Putamen (tissue), 1 donor: ENCODE results near the gene SEPTIN5.
"Not testable (repeated sequence)": the region's sequence is repeated elsewhere in the genome, so short reads cannot be mapped to it uniquely, and the experiment has no call there.

ENCODE experiments used
- DNase-seq: peaks from one replicate; pipeline ENCODE4 v3.0.0-alpha.2; 2016; ENCODE audit warnings: low spot score

Gene SEPTIN5

DNA sequence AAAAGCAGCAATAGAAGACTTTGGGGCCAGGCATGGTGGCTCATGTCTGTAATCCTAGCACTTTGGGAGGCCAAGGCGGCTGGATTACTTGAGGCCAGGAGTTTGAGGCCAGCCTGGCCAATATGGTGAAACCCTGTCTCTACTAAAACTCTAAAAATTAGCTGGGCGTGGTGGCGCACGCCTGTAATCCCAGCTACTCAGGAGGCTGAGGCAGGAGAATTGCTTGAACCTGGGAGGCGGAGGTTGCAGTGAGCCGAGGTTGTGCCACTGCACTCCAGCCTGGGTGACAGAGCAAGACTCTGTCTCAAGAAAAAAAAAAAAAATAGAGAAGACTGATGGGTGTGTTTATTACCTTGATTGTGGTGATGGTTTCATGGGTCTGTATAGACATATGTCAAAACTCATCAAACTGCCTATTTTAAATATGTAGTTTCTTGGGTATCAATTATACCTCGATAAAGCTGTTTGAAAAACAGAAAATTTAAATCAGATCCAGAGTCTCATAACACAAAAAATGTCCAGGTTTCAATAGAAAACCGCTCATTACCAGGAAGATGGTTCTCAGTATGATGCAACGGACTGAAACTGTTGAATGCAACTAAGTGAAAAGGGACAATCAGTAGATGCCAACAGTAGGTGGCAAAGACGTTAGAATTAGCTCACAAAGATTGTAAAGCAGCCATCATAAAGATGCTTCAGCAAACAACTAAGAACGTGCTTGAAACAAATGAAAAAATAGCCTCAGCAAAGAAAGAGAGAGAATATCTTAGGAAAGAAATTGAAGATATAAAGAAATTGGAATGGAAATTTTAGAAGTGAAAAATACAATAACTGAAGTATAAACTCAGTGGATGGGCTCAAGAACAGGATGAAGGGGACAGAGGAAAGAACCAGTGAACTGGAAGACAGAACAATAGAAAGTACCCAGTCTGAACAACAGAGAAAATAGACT, 33.1 kb upstream of the SEPTIN5 start:
- DNase-seq: no peak

DNA sequence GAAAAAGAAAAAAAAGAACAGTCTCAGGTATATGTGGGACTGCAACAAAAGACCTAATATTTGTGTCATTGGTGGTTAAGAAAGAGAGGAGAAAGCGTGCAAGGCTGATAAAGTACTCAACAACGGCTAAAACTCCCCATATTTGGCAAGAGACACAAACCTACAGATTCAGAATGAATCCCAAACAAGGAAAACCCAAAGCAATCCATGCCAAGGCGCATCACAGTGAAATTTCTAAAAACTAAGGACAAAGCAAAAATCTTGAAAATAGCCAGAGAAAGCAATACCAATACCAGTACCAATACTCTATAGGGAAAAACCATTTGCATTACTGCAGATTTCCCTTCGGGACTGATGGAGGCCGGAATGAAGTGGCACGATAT, 32.4 kb upstream of the SEPTIN5 start:
- DNase-seq: no peak

DNA sequence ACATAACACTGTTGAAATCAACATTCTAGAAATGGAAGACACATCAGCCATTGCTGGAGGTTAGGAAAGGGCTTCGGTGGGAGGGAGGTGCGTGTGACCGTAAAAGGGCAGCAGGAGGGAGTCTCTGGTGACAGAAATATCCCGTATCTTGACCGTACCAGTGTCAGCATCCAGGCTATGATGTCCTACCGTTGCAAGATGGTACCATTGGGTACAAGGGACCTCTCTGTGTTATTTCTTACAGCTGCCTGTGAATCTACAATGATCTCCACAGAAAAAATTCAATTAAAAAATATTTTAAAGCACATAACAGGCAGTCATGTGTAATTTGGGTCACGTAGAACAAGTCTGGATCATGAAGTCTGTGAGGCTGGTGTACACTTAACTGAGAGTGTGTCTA, 27.4 kb upstream of the SEPTIN5 start:
- DNase-seq: no peak

DNA sequence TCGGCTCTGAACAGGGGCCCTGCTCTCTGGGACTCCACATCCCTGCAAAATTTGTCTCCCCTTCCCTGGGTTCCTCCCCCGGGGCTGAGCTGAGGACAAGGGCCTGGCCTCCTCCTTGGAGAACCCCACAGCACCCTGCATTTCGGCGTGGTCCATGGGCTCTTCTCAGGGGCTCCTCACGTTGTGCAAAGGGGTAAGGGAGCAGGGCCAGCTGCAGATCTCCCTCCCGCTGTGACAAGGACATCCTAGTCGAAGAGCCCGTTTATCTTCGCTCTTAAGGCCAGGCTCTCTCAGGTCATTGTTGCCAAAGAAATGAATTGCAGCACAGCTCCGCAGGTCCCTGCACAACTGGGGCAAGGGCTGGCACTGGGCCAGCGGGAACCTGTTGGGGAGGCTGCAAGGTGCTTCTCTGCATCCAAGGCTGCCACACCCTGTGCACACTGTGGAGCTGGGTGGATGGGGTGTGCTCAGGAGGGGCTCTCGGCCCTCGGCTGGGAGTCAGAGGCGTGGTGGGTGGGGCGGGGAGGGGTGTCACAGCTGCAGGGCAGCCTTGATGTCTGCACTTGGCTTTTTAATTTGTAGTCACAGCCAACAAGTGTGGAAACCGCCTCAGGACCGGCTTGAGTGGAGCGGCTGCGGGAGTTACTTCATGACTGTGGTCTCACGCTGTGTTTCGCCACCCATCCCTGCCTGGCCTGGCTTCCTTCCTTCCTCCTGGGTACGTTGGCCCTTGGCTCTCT, 26.6 kb upstream of the SEPTIN5 start:
- DNase-seq: no peak

DNA sequence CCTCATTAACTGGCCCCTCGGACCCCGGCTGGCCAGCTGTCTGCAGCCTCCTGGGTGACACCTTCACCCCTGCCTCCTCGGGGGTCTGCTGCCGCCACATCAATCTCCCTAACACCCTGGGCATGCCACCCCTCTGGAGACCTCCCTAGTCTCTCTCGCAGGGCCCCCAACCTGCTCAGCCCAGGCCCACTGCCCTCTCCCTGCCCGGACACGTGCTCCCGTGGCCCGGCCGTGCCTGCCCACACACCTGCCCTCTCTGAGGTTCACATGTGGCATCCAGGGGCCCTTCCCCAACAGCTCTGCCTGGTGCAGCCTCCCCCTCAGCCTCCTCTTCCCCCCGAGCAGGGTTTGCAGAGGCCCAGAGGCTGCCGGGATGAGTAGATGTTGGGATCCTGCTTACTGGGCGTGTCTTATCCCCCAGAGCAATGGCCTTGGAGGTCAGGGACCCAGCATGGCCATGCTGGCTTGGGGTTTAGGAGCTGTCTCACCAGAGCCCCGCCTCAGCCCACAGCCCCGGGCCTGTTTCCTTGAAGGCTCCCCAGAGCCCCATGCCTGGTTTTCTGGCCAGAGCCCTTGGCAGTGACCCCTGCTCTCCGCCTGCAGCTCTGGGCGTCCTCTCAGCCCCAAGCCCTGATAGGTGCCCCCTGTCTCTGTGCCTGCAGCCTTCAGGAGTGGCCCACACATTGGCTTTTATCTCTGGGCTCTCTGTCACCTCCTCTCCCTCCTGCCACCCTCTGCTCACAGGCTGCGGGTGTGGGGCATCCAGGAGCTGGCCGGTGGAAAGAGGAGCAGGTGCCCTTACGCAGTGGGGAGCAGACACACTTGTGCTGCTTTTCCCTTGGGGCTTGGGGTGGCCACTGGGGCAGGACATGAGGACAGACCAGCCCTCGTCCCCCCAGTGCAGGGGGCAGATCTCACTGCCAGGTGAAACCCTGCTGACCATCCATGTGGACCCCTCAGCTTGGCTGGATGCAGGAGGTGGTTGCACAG, 25.7 kb upstream of the SEPTIN5 start:
- no peak for DNase-seq

DNA sequence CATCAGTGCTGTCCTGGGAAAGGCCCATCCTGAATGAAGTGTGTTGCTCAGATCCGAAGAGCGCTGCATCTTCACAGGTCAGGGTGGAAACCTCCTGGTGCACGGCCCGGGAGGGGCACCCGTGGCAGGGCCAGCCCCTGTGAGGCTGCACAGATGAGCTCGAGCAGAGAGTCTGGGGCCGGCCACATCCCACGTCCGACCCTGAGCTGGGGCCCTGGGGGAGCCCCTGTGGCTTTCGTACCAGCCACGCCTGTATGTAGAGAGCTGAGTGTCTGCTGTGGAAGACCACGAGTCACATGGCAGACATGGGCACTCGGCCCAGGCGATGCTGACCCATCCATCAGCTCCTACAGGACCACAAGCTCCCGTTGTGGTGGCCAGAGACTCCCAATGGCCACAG, 24.9 kb upstream of the SEPTIN5 start:
- DNase-seq: no peak

DNA sequence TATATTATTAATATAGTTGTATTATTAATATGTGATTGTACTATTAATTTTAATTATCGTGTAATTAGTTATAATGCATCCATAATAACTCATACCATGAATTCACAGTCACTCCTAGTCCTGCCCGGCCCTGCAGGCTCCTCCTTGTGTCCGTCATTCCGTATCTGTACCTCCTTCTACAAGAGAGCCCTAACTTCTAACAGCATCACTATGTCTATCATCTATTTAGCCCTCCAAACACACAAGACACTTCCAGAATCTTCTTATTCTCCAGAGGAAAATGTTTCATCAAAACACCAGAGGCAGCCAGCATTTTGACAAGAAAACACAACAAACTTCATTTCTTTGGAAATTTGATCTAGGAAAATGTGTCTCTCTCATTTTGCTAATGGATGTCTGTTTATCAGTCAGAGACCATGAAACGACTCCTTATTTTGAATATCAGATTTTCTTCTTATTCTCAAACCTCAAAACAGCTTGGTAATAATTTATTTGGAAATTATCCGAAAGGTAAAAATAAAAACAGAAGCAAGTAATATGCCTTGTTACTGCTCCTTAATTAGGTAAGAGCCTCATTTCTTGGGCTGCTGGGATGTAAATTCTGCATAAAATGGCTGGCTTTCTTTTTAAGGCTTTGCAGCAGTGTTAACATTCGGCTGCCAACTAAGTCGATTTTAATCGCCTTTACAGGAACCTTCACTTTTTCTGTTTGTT, 23.1 kb upstream of the SEPTIN5 start:
- no peak for DNase-seq

DNA sequence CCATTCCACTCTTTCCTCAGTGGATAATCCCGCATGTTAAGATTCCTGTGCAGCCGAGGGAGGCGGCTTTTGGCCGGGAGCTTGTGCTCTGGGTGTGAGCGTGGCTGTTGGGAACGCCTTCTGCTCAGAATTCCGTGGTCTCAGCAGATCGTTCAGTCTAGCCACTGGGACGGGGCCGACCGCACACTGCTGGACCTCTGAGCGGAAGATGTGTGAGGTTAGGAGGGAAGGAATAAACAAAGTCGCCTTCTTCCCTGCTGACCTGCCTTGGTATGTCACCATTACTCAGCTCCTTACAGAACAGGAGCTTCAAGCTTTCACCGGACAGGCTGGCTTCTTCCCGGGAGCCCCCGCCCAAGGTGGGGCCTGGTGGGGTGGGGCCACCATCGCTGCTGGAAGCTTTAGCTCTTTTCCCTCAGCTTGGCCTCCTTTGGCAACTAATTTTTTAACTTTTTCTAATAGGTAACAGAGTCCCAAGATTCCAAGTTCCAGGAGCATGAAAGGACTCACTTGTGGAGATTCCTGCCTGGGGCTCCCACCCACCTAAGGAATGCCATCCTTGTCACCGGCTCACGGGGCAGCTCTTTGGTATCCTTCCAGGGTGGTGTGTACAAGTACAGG, 22.5 kb upstream of the SEPTIN5 start:
- no peak for DNase-seq

DNA sequence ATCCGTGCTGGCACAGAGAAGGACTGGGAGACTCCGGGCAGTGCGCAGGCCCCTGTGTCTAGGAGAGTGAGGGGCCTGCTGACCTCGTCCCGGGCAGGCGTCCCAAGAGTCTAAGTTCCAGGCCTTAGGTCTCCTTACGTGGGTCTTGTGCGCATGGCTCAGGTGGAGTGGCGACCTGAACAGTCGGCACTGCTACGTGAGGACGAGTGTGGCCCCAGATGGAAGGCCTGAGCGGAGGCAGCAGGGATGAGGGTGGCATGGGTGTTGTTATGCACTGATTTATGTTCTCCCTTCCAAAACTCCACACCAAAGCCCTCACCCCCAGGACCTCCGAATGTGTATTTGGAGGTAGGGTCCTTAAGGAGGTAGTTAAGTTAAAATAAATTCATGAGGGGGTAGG, 20.7 kb upstream of the SEPTIN5 start:
- no peak for DNase-seq

DNA sequence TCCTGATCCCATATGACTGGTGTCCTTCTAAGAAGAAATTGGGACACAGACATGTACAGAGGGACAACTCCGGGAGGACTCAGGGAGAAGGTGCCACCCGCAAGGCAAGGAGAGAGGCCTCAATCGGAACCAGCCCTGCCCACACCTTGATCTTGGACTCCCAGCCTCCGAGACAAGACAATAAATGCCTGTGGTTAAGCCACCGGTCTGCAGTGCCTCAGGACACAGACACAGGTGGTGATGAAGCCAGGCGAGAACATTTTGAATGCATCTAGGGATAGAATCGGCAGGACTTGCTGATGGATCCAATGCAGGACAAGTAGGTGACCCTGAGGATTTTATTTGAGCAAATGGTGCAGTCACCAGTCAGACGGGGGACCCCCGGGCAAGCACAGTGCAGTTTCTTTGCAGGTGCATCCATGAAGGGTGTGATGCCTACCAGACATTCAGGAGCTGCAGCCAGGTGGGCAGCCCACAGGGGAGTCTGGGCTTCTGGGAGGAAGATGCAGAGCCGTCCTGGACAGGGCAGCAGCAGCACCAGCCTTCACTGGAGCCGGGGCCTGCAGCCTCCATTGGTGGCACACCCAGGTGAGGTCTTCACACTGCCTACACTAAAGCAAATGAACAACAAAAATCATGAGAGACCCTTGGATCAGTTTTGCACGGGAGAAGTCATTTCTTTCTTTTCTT, 20.2 kb upstream of the SEPTIN5 start:
- no peak for DNase-seq

DNA sequence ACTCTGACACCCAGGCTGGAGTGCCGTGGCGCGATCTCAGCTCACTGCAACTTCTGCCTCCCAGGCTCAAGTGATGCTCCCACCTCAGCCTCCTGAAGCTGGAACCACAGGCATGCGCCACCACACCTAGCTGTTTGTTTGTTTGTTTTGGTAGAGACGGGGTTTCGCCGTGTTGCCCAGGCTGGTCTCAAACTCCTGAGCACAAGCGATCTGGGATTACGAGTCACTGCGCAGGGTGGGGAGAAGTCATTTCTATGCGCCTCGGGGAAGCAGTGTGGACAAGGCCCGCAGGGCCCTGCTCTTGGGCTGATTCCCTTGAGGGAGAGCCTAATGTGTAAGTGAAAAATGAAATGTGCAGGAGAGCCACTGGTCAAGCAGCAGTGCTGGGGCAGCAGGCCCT, 19.6 kb upstream of the SEPTIN5 start:
- DNase-seq: no peak

DNA sequence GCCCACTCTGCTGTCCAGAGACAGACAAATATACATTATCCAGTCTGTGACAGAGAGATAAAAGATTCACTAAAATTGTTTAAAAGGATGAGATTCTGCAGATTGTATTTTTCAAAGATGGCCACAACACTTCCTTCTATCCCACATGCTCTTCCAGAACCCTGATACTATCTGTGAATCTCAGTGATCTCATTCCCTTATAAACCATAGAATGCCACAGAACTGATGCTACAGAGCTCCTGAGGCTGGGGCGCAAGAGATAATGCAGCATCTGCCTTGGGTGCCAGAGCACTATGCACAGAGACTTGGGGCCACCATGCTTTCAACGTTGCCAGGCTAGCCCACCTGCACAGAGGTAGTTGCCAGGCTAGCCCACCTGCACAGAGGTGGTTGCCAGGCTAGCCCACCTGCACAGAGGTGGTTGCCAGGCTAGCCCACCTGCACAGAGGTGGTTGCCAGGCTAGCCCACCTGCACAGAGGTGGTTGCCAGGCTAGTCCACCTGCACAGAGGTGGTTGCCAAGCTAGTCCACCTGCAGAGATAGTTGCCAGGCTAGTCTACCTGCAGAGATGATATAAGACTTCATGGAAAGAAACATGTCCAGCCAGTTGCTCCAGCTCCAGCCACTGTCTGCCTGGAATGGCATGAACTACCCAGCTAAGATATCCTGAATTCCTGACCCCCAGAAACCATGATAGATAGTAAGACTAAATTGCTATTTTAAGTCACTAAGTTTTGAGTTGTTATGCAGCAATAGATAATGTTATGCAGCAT, 17.6 kb upstream of the SEPTIN5 start:
- no peak for DNase-seq

DNA sequence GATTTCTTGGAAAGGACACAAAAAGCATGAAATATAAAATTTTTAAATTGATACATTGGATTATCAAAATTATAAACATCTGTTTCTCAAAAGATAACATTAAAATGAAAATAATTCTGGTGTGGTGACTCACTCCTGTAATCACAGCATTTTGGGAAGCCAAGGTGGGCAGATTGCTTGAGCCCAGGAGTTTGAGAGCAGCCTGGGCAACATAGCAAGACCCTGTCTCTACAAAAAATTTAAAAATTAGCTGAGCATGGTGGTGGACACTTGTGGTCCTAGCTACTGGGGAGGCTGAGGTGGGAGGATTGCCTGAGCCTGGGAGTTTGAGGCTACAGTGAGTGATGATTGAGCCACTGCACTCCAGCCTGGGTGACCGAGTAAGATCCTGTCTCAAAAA, 16.4 kb upstream of the SEPTIN5 start:
- DNase-seq: not testable (repeated sequence)

DNA sequence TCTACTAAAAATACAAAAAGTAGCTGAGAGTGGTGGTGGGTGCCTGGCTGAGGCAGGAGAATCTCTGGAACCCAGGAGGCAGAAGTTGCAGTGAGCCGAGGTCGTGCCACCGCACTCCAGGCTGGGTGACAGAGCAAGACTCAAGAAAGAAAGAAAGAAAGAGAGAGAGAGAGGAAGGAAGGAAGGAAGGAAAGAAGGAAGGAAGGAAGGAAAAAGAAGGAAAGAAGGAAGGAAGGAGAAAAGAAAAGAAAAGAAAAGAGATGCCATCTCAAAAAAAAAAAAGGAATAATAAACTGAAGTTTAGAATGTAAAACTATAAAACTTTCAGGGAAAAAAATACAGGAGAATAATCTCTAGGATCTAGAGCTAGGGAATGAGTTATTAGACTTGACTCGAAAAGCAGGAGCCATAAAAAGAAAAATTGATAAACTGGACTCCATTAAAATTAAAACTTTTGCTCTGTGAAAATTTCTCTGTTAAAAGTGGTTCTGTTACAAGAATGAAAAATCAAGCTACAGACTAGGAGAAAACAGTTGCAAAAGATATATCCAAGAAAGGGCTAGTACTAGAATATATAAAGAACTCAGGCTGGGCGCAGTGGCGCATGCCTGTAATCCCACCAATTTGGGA, 13.4 kb upstream of the SEPTIN5 start:
- no peak for DNase-seq

DNA sequence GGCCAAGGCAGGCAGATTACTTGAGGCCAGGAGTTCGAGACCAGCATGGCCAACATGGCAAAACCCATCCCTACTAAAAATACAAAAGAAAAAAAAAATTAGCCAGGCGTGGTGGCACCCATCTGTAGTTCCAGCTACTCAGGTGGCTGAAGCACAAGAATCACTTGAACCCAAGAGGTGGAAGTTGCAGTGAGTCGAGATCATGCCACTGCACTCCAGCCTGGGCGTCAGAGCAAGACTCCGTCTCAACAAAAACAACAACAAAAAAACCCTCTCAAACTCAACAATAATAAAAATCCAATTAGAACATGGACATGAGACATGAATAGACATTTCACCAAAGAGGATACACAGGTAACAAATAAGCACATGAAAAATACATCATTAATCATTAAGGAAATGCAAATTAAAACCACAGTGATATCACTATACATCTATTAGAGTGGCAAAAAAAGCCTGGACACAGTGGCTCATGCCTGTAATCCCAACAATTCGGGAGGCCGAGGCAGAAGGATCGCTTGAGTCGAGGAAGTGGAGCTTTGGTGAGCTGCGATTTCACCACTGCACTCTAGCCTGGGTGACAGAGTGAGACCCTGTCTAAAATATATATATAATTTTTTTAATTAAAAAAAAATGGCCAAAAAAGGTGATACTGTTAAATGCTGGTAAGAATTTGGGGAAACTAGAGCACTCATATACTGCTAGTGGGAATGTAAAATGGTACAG, 12.7 kb upstream of the SEPTIN5 start:
- no peak for DNase-seq

DNA sequence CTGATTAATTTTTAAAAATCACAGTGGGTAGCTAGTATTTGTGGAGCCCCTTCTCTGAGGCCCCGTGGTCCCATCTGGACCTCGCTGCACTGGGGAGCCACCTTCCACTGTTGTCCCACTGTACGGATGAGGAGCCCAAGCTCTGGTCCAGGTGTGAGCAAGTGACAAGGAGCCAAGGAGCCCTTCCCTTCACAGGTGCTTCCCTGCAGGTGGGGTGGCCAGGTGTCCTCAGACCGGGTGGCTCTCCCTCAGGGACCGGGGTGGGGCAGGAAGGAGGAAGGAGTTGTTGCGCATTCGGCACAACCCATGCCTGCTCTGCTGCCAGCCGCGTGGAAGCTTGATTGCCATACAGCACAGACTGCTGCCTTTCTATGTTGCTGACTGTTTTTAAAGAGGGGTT, 10.4 kb upstream of the SEPTIN5 start:
- no peak for DNase-seq

DNA sequence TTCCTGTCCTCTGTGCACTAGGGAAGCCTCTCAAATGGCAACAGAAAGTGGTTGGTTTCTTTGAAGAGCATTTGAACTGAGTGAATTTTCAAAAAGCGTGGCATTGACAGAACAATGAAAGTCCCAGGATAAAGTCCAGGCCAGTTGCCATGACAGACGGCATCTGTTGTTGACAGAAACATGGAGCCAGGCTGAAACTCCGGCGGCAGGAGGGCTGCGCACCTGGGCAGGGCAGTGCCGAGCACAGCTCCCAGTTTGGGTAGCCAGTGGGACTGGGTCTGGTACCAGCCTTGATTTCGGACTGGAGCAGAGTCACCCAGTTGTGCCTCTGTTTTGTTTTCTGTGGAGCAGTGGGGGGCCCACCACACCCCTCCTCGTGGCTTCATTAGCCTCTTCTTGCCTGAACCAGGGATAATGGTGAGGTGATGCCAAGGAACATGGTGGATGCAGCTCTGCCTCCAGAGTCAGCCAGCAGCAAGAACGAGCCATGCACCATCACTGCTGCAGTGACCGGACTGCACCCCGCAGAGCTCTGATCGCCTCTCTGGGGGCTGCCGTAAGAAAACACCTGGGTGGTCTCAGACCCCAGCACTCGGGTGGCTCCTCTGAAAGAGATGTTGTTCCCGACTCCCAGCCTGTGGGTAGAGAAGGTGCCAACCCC, 9.8 kb upstream of the SEPTIN5 start:
- no peak for DNase-seq
